Nephron (organoid): ENCODE data around the gene MAML3.
A peak's percentile ranks its signal among the peaks of the same experiment; 100 is the strongest.

Experiments used
- H3K27ac Mint-ChIP-seq, 3 experiments: 2 replicates each; pipeline ENCODE4 v1.8.0; 2020; ENCODE audit warnings: mixed read lengths in 3 of 3, mild to moderate bottlenecking in 2 of 3, moderate library complexity in 1 of 3
- H3K27me3 Mint-ChIP-seq: 2 replicates; pipeline ENCODE4 v1.8.0; 2021; ENCODE audit warnings: low read depth, mild to moderate bottlenecking, moderate library complexity, mixed read lengths
- H3K36me3 Mint-ChIP-seq: 2 replicates; pipeline ENCODE4 v1.8.0; 2020; ENCODE audit warnings: low read depth, mixed read lengths
- H3K4me1 Mint-ChIP-seq: 2 replicates; pipeline ENCODE4 v1.8.0; 2020; ENCODE audit warnings: mixed read lengths
- H3K4me3 Mint-ChIP-seq, 3 experiments: 2 replicates each; pipeline ENCODE4 v1.8.0; 2020; ENCODE audit warnings: mild to moderate bottlenecking in 3 of 3, mixed read lengths in 3 of 3, moderate library complexity in 2 of 3
- H3K9me3 Mint-ChIP-seq: 2 replicates; pipeline ENCODE4 v1.8.0; 2020; ENCODE audit warnings: mixed read lengths
- TF ChIP-seq, protein P1 (sequence below), 3 experiments: fragments of 200-600 bp; sonication (generic); IDR thresholded peaks; one replicate each; pipeline ENCODE4 v1.5.0; 2021; ENCODE audit warnings: antibody characterized with exemption in 3 of 3; ENCODE audit not compliant: unreplicated experiment in 3 of 3

Gene MAML3

DNA sequence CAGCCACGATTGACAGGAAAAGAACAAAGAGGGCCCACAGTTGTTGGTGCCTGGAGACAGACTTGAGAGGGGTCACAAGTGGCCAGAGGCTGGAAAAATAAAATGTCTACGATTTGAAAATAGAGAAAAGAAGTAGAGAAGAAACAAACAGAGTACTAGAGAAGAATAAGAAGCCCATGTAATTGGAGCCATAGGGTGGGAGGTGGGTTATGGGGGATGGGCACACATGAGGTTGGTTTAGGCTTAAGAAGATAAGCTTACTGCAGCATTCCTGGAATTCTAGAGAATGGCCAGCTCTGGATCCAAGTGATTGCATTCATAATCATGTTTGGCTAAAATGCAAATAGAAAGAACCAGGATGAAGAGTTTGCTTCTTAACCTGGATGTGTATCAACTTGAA is 210.7 kb downstream of the MAML3 start:
- peak overlapping the region; percentile 13 to 83 (median 78) for H3K27ac Mint-ChIP-seq
- H3K4me3 Mint-ChIP-seq = no peak overlapping the region
- H3K9me3 Mint-ChIP-seq = no peaks in the 10 kb centered on the region
- H3K27me3 Mint-ChIP-seq = no peaks in the 10 kb centered on the region
- peaks cover 3% of the 10 kb centered on the region for H3K36me3 Mint-ChIP-seq
- peaks cover 37% of the 10 kb centered on the region for H3K4me1 Mint-ChIP-seq
- TF ChIP-seq, protein P1, sequence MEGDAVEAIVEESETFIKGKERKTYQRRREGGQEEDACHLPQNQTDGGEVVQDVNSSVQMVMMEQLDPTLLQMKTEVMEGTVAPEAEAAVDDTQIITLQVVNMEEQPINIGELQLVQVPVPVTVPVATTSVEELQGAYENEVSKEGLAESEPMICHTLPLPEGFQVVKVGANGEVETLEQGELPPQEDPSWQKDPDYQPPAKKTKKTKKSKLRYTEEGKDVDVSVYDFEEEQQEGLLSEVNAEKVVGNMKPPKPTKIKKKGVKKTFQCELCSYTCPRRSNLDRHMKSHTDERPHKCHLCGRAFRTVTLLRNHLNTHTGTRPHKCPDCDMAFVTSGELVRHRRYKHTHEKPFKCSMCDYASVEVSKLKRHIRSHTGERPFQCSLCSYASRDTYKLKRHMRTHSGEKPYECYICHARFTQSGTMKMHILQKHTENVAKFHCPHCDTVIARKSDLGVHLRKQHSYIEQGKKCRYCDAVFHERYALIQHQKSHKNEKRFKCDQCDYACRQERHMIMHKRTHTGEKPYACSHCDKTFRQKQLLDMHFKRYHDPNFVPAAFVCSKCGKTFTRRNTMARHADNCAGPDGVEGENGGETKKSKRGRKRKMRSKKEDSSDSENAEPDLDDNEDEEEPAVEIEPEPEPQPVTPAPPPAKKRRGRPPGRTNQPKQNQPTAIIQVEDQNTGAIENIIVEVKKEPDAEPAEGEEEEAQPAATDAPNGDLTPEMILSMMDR (IDR thresholded peaks at IDR 0.05; ENCODE audit: unreplicated experiment in 3 of 3) = no peak

- Mint-ChIP-seq H3K27me3 (no peaks in the 10 kb centered on the region), H3K36me3 (peaks cover 3% of the 10 kb centered on the region), H3K4me1 (peaks cover 35% of the 10 kb centered on the region), H3K4me3 (no peak overlapping the region), H3K27ac (peak overlapping the region; percentile 39 to 80 (median 47)), H3K9me3 (no peaks in the 10 kb centered on the region)
- TF ChIP-seq, protein P1 (IDR thresholded peaks at IDR 0.05; ENCODE audit: unreplicated experiment in 3 of 3) = no peak
Observed at GRCh38 chr4:139942241-139942640, 211.7 kb downstream of the MAML3 start.

DNA sequence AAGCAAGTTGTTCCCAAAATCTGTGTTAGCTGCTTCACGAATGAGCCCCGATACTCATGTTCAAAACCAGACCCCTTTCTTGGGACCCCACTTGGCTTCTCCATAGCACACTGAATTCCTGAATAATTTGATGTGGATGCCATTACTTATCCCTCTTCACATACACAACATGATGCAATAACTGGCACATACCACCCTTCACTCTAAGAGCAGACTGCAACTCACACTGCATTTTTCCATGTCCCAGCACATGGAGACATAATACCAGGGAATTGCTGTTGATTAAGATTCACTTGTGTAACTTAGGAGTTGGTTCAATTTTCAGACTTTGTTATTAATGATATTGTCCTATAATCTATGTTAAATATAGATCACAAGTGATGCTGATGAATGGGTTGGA is 213.4 kb downstream of the MAML3 start:
- Mint-ChIP-seq H3K4me1 (peaks cover 34% of the 10 kb centered on the region), H3K4me3 (no peak overlapping the region), H3K27ac (peak overlapping the region in 1 of 3 experiments; percentile 44), H3K9me3 (no peaks in the 10 kb centered on the region), H3K27me3 (no peaks in the 10 kb centered on the region), H3K36me3 (peaks cover 3% of the 10 kb centered on the region)
- TF ChIP-seq, protein P1 (IDR thresholded peaks at IDR 0.05; ENCODE audit: unreplicated experiment in 3 of 3) = no peak

GRCh38 chr4:139938414-139938813 is 215.6 kb downstream of the MAML3 start:
- peaks cover 34% of the 10 kb centered on the region for H3K4me1 Mint-ChIP-seq
- H3K27ac Mint-ChIP-seq = no peak overlapping the region
- TF ChIP-seq, protein P1 (IDR thresholded peaks at IDR 0.05; ENCODE audit: unreplicated experiment in 3 of 3) = no peak
- H3K9me3 Mint-ChIP-seq = no peaks in the 10 kb centered on the region
- no peaks in the 10 kb centered on the region for H3K27me3 Mint-ChIP-seq
- H3K4me3 Mint-ChIP-seq = no peak overlapping the region
- peaks cover 3% of the 10 kb centered on the region for H3K36me3 Mint-ChIP-seq

- H3K36me3 Mint-ChIP-seq = peaks cover 3% of the 10 kb centered on the region
- no peaks in the 10 kb centered on the region for H3K9me3 Mint-ChIP-seq
- H3K4me1 Mint-ChIP-seq = peaks cover 19% of the 10 kb centered on the region
- no peaks in the 10 kb centered on the region for H3K27me3 Mint-ChIP-seq
- H3K4me3 Mint-ChIP-seq = no peak overlapping the region
- TF ChIP-seq, protein P1 (IDR thresholded peaks at IDR 0.05; ENCODE audit: unreplicated experiment in 3 of 3) = no peak
- H3K27ac Mint-ChIP-seq = peak overlapping the region; percentile 19 to 52 (median 41)
Observed at GRCh38 chr4:139935911-139936310, 218.1 kb downstream of the MAML3 start.

DNA sequence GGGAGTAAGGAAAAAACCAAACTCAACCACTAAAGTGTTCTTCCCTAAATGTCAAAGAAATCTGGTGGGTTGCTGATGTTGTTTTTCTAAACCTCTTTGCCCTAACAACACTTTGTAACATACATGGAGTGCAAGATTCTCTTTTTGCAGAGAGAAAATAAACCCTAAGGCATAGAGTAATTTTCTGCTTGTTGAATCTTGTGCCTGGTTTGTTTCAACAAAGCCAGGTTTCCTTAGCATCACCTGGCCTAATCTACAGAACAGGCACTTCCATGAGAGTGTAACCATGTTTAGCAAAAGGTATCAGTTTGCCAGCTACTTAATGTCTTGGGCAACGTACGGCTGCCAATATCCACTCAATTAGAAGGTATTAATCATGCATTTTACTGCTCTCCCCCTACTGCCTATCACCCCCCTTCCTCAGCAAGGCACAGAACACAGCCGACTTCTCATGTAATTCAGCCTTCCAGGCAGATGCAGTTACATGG is 219.2 kb downstream of the MAML3 start:
- Mint-ChIP-seq H3K4me3 (no peak overlapping the region), H3K27ac (no peak overlapping the region), H3K9me3 (no peaks in the 10 kb centered on the region), H3K27me3 (no peaks in the 10 kb centered on the region), H3K36me3 (no peaks in the 10 kb centered on the region), H3K4me1 (peaks cover 16% of the 10 kb centered on the region)
- TF ChIP-seq, protein P1 (IDR thresholded peaks at IDR 0.05; ENCODE audit: unreplicated experiment in 3 of 3) = no peak
